HG02610 (cell line): Measurements from ENCODE around the gene ST8SIA6.

Experiments
- ATAC-seq: cut with Tn5 transposase; IDR thresholded peaks from one replicate; pipeline ENCODE4 v1.9.1; 2021; ENCODE audit warnings: mild to moderate bottlenecking, moderate library complexity; ENCODE audit not compliant: unreplicated experiment

The ST8SIA6 gene

DNA sequence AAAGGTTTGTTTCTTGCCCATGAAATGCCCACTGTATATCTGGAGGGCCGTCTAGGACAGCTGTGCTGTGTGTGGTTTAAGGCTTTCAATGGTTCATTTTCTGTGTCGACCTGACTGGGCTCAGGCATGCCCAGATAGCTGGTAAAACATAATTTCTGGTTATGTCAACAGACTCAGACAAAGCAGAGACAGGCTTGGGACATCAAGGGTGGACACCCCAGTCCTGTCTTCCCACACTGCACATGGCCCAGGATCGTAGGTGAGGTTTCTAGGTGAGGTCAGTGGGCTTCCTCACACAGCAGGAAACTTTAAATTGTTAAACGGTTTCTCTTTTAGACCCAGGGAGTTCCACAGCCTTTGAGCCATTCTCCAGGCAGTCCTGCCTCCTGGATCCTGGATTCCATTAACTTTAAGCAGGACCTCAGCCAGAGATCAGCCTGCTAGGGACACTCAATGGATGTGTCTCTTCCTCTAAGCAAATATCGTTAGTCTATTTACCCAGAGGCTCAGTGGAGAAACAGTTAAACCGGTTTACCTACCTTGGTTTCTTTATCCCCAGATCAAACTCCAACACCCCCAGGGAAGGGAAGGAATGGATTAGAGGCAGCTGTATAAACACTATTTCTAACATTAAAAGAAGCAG lies 66.4 kb downstream of the ST8SIA6 start:
- no peak for ATAC-seq

DNA sequence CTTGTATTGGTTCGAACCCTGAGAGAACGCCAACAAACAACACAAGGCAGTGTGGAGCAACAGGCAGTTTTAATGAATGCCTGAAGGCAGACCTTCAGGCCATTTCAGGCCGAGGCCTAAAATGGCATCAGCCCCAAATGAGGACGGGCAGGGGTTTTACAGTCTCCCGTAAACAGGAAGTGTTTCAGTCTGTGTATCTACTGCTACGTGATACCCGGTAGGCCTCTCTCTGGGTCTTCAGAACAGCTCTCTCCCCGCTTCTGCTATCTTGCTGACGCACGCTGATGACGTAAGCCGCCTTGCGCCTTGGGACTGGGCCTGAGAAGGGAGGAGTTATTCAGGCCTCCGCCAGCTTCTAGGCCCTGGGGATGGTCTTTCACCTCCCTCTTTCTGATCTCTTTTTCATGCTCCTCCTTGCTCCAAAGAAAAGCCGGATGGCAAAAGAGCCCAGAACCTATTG lies 67.7 kb downstream of the ST8SIA6 start:
- no peak for ATAC-seq

DNA sequence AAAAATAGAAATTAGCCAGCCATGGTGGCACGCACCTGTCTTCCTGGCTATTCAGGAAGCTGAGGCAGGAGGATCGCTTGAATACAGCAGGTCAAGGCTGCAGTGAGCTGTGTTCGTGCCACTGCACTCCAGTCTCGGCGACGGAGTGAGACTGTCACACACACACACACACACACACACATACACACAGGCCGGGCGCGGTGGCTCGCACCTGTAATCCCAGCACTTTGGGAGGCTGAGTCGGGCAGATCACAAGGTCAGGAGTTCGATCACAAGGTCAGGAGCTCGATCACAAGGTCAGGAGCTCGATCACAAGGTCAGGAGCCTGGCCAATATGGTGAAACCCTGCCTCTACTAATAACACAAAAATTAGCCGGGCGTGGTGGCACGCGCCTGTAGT lies 68.4 kb downstream of the ST8SIA6 start:
- ATAC-seq: no peak

DNA sequence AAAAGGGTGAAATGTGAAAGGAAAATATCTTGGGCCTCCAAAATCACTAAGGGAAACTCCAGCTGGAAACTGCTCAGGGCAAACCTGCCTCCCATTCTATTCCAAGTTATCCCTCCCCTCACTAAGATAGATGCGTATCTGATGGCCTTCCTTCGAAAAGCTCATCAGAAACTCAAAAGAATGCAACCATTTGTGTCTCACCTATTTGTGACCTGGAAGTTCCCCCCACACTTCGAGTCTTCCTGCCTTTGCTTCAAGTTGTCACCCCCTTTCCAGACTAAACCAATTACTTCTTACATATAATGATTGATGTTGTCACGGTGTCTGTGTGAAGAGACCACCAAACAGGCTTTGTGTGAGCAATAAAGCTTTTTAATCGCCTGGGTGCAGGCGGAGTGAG lies 69.3 kb downstream of the ST8SIA6 start:
- ATAC-seq: no peak

DNA sequence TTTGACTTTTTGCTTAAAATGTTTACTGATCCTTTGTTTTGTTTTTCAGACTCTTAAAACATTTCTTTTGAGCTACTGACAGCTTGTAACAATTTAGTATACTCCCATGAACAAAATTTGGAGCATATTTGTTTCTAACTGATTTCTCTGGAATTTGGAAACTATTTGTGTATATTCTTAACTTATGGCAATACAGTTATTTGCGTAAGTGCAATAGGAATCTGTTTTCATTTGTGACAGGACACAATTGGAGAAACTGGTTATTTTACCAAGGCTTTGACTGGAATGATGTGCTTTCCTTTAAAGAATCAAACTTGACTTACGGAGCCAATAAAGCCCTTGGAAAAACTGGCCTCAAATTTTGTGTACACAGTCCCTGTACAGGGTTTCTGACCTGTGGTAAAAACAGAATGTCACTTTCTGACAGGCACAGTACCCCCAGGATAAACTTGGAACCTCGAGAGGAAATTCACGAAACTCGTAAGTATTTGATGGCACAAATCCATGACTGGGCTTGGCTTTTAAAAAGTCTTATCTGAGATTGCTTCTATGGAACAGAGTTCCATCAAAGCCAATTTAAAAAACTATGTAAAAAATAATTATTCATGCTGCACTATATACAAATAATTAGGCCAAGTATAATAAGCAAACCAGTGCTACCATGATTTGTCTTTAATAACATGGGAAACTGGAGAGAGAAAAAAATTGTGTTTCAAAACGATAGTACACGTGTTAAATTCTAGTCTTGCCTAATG lies 70.4 kb downstream of the ST8SIA6 start:
- ATAC-seq: no peak

DNA sequence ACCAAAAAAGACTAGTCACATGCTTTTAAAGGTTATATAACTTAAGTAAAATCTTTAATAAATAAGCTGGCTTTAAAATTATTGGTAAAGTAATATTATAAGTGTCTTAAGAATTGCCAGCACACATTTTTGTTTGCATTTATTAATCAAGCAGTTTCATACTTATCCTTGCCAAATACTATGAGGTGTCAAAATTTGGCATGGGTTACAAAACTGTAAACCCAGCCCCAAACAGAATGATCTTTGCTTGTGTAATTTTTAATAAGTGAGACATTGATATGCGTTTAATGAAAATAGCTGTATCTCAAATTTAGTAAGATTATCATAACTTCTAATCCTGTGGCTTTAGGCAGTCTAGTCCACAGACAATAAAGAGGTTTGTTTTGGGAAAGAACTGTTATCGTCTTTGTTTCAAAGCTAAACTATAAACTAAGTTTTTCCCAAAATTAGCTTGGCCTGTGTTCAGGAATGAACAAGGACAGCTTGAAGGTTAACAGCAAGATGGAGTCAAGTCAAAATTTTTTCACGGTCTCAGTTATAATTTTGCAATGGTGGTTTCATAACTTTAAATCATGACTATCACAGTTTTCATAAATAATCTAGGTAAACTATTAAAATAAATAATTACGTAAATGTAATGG lies 72.8 kb downstream of the ST8SIA6 start:
- ATAC-seq: no peak

DNA sequence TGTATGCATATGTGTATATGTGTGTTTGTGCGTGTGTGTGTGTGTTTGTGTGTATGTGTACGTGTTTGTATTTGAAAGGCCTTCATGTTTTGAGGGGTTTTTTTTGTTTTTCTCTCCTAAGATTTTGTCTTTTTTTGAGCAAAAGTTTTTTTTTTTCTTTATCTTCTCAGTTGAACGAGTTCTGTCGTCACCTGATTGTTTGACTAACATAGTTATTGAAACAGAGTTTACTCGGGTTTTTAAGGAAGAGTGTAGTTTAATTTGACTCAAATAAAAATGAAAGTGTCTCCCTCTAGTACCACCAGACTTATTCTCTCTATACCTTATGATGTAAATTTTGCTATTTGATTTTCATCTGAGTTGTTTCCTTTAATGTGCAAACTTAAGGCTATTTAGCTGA lies 73.5 kb downstream of the ST8SIA6 start:
- no peak for ATAC-seq

DNA sequence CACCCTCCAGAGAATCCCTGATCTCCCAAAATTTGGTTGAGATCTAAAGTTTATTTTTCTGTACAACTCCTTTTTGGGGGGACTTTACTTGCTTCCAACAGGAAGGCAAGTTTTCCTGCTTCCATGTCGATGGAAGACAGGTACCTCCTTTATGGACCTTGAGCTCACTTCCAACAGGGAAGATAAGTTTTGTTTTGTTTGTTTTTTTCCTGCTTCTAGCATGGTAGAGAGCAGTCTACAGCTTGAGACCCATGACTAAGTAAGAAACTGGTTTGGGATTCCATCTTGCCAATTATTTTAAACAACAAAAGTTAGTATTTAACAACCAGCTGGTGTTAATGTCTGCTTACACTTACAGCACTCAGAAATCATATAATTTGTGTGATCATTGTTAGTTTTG lies 74.4 kb downstream of the ST8SIA6 start:
- ATAC-seq: no peak

DNA sequence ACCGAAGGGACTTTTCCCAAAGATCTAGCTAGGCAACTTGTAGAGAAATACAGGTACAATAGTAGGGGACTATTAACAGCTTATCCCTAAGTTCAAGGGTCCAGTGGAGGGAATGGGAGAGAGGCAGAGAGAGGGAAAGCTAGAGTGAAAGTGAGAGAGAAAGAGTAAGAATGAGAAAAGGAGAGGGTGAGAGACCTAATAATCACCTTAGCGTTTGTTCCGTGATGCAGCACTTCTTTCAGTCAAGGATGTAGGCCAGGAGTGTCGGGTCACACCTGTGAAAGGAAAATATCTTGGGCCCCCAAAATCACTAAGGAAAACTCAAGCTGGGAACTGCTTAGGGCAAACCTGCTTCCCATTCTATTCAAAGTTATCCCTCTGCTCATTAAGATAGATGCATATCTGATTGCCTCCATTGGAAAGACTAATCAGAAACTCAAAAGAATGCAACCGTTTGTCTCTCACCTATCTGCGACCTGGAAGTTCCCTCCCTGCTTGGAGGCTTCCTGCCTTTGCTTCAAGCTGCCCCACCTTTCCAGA lies 75.2 kb downstream of the ST8SIA6 start:
- no peak for ATAC-seq

DNA sequence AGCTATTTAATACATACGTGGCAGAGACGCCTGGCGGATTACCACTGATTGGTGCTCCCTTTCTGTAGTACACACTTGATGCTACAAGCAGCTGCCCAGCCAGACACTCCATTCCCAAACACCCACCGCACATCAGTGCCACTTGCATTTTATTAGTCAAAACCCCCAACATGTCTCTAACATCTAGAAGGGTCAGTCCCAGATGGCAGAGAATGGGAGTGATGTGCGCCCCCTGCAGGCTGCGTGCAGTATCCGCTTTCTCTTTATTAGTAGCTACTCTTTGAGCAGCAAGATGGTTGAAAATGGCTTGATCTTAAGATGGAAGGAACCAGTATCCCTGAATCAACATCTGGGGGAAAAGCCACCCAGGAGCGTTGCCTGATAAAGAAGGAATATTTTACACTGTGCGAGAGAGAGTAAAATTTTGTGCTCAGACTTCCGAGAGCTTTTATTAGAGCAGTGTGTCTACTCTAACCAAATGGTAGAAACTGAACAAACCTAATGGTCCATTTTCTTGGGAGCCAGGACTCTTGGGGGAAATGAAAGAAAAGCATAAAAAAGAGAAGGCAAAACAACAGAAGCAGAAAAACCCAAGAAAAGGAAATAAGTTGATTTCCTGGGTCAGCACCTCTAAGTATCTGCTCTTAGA lies 78.3 kb downstream of the ST8SIA6 start:
- no peak for ATAC-seq

DNA sequence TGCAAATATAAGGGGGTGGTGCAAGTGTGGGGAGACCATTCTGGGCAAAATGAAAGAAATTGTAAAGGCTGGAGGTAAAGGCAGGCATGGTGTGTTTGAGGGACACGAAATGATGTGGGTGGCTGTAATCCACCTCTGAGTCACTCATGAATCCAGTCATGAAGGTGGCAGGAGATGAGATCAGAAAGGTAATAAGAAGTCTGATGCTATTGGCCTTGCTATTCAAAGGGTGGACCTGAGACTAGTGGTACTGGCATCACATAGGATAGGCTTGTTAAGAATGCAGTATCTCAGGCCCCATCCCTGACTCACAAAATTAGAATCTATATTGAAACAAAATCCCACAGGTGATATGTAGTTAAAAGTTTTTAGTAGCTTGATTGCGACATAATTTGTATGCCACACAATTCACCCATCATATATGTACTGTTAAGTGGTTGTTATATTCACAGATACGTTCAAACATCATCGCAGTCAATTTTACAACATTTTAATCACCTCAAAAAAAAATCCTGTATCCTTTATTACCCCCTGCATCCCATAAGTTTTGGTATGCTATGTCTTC lies 85.6 kb downstream of the ST8SIA6 start:
- ATAC-seq: no peak

DNA sequence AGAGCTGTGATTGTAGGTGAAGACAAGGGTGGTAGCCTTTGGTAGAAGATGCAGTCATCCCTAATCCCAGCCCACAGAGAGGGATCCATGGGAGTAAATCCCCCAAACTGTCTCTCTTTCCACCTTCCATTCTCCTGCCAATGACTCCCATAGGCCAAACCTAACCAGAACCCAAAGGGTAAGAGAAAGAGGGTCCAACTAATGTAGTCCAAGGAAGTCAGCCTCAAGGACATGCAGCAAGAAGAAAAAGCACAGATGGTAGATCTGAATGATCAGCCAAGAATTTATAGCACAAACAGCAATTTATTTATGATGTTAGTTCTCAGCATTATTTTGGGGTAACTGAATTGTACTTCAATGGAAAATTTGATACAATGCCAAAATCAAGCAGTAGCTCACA lies 87.7 kb downstream of the ST8SIA6 start:
- no peak for ATAC-seq

DNA sequence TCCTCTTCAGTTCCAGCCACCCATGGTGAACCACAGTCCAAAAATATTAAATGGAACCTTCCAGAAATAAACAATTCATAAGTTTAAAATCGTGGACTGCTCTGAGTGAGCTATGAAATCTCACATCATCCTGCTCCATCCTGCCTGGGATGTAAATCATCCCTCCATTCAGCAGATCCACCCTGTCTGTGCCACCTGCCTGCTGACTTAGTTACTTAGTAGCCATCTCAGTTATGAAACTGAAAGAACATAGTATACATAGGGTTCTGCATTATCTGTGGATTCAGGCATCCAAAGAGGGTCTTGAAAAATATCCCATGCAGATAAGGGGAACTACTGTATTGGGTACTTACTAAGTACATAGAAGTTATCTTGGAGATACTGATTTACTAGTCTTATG lies 89.0 kb downstream of the ST8SIA6 start:
- ATAC-seq: no peak

DNA sequence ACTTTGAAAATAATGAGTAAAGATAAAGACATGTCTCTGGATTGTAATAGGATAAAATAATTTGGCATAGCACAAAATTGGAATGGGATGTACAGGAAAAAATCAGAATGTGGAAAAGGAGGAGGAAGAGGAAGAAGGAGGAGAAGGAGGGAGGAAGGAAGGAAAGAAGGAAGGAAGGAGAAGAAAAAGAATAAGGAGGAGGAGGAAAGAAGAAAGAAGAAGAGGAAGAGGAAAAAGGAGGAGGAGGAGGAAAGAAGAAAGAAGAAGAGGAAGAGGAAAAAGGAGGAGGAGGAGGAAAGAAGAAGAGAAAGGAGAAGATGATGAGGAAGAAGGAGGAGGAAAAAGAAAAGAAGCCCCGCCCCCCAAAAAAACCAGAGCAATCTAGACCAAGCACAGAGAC lies 95.9 kb downstream of the ST8SIA6 start:
- no peak for ATAC-seq

DNA sequence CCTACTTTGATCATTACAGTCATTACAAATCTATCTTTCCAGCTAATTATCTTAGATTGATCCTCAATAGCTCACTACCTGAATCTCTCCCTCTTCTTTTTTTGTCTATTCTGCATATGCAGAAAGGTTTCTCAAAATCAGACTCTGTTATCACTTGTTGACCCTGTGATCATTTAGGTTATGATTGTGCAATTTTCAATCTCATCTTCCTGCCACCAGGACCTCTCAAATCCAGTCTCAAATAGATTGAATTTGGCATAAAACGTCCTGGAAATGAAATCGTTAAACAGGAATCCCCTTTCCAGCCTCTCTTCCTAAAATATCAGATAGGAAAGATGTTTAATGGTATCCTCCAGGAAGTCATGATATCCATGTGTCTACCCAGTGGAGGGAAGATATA lies 96.6 kb downstream of the ST8SIA6 start:
- ATAC-seq: no peak

DNA sequence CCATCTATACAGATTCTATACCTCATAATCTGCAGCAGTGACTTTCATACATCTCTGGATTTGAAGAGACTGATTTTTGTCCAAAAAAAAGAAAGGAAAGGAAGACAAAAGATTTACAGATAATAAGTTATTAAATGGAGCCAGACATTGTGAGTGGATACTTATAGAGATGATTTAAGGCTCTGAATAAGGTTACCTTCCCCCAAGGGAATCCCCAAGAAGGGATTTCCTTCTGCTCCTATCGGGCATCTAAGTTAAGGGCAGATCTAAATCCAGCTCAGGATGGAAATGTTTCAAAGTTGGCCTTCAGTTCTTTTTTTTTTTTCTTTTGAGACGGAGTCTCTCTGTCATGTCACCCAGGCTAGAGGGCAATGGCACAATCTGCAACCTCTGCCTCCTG lies 97.6 kb downstream of the ST8SIA6 start:
- no peak for ATAC-seq

DNA sequence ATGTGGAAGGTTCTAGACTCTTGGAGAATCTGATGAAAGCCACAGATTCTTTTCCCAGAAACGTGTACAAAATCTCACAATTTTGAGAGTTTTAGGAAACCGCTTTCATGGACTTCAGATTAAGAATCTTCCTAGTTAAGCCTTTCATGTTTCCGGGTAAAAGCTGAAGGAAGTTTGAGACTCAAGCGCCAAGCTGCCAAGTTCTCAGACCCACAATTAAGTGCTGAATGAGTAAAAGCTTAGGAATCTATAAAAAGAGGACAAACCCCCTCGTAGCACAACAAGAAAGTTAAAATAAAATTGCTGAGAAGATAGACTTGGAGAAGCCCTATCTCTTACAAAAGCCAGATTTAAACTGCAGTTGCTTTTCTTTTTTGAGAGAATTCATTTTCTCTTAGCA lies 99.6 kb downstream of the ST8SIA6 start:
- no peak for ATAC-seq

DNA sequence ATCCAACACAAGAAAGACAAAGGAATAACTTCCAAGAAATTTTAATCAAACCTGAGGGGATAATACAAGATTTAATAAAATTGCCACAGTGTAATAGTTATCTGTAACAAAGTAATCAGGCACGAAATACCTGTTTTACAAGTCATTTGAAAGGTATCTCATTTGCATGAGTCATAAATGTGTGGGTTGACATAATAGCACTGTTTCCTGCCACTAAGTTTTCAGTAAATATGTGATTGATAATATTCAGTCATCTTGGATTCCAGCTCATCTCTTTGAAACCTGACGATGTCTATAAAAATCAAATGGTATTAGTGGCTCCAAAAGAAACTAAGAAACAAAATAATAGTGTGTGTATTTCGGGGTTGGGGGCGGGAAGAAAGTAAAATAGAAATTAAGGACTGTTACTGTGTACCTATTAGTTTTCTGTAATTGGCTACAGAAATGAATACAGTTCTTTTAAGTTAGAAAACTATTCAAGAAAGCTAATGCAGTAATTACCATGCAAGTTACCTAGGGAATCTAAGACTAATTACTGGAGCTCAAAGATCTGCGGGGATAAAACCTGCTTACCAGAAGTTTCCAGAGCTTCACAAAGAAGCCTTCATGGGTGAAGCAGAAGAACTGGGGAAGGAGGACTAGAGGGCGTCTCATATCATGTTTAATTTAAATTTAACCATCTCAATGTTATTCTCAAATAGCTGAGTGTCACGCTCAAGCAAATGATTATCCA lies 100.7 kb downstream of the ST8SIA6 start:
- ATAC-seq: no peak

DNA sequence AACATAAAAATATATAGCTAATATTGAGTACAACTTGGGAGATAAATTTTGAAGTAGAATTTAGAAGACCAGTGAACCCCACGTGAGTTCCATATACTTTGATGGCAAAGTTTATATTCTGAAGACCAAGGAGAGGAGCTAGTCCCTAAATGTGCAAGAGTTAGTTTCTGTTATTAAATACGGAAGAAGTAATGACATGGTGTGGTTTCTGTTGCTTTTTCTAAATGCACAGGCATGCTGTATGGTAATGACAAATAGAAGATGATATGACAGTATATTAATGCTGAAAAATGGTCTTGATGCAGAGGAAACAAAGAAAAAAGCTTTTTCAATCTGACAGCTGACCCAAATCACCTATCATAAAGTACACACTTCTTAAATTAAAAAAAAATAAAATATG lies 101.8 kb downstream of the ST8SIA6 start:
- ATAC-seq: no peak

DNA sequence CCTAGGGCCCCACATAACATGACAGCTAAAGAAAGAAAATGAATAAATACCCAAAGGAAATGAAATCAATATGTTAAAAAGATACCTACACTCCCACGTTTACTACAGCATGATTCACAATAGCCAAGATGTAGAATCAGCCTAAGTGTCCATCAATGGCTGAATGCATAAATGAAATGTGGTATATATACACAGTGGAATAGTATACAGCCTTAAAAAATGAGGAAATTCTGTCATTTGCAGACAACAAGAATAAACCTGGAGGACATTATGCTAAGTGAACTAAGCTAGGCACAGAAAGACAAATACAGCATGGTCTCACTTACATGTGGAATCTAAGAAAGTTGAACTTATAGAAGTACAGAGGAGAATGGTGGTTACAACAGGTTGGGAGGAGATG lies 102.9 kb downstream of the ST8SIA6 start:
- no peak for ATAC-seq
